ENCODE measurements around the gene LYSMD3. TPM values are rescaled to one million over a fixed set of nuclear protein-coding genes. Genes with fewer than 3 reads are reported as not detected.

Gene LYSMD3
- total and polyA plus RNA-seq, 2 donors from 2014 or later: 7.3 to 18.7 TPM

- FAIRE-seq (no peak), DNase-seq (no peak)
- intact Hi-C loops (cut with DNase I): no loop called here
- no peak overlapping the region for H3K27ac ChIP-seq (ENCODE audit: low read depth in 2 of 2, low read length in 2 of 2)
- no peak for TF ChIP-seq CTCF (IDR thresholded peaks at IDR 0.05; ENCODE audit: borderline replicate concordance, extremely low read depth, insufficient read depth)
- peaks cover 0 to 5% (median 0%) of the 10 kb centered on the region in 3 donors for H3K9me3 ChIP-seq (ENCODE audit: control insufficient read depth in 2 of 3, insufficient read depth in 1 of 3, low read length in 3 of 3)
- no peaks in the 10 kb centered on the region for H3K4me1 ChIP-seq (ENCODE audit: control insufficient read depth in 2 of 3, insufficient read depth in 2 of 3, low read depth in 1 of 3, low read length in 3 of 3)
- H3K27me3 ChIP-seq (ENCODE audit: control insufficient read depth, insufficient read depth, low read length): no peaks in the 10 kb centered on the region
- H3K36me3 ChIP-seq (ENCODE audit: control insufficient read depth in 2 of 3, insufficient read depth in 3 of 3, low read length in 3 of 3): no peaks in the 10 kb centered on the region
- H3K9ac ChIP-seq (ENCODE audit: low read length in 3 of 3): no peak overlapping the region
- no peak overlapping the region for H3K4me3 ChIP-seq (ENCODE audit: low read length in 3 of 3)
Observed at GRCh38 chr5:90571147-90571773, 41.9 kb upstream of the LYSMD3 start.

- H3K36me3 ChIP-seq (ENCODE audit: control insufficient read depth in 2 of 3, insufficient read depth in 3 of 3, low read length in 3 of 3): no peaks in the 10 kb centered on the region
- H3K9ac ChIP-seq (ENCODE audit: low read length in 3 of 3): no peak overlapping the region
- FAIRE-seq (no peak), DNase-seq (no peak)
- H3K4me3 ChIP-seq (ENCODE audit: low read length in 3 of 3): no peak overlapping the region
- peaks cover 0 to 5% (median 0%) of the 10 kb centered on the region in 3 donors for H3K9me3 ChIP-seq (ENCODE audit: control insufficient read depth in 2 of 3, insufficient read depth in 1 of 3, low read length in 3 of 3)
- intact Hi-C loops (cut with DNase I): no loop called here
- H3K27me3 ChIP-seq (ENCODE audit: control insufficient read depth, insufficient read depth, low read length): no peaks in the 10 kb centered on the region
- no peak for TF ChIP-seq CTCF (IDR thresholded peaks at IDR 0.05; ENCODE audit: borderline replicate concordance, extremely low read depth, insufficient read depth)
- no peak overlapping the region for H3K27ac ChIP-seq (ENCODE audit: low read depth in 2 of 2, low read length in 2 of 2)
- no peaks in the 10 kb centered on the region for H3K4me1 ChIP-seq (ENCODE audit: control insufficient read depth in 2 of 3, insufficient read depth in 2 of 3, low read depth in 1 of 3, low read length in 3 of 3)
Observed at GRCh38 chr5:90570034-90570433, 40.6 kb upstream of the LYSMD3 start.

GRCh38 chr5:90569084-90569483, 39.7 kb upstream of the LYSMD3 start:
- Histone ChIP-seq H3K27me3 (ENCODE audit: control insufficient read depth, insufficient read depth, low read length) (no peaks in the 10 kb centered on the region), H3K27ac (ENCODE audit: low read depth in 2 of 2, low read length in 2 of 2) (no peak overlapping the region), H3K9me3 (ENCODE audit: control insufficient read depth in 2 of 3, insufficient read depth in 1 of 3, low read length in 3 of 3) (peaks cover 0 to 5% (median 0%) of the 10 kb centered on the region in 3 donors), H3K36me3 (ENCODE audit: control insufficient read depth in 2 of 3, insufficient read depth in 3 of 3, low read length in 3 of 3) (no peaks in the 10 kb centered on the region), H3K9ac (ENCODE audit: low read length in 3 of 3) (no peak overlapping the region), H3K4me3 (ENCODE audit: low read length in 3 of 3) (no peak overlapping the region), H3K4me1 (ENCODE audit: control insufficient read depth in 2 of 3, insufficient read depth in 2 of 3, low read depth in 1 of 3, low read length in 3 of 3) (no peaks in the 10 kb centered on the region)
- TF ChIP-seq CTCF (IDR thresholded peaks at IDR 0.05; ENCODE audit: borderline replicate concordance, extremely low read depth, insufficient read depth): no peak
- intact Hi-C loops (cut with DNase I): no loop called here
- DNase-seq: no peak
- no peak for FAIRE-seq

GRCh38 chr5:90565491-90565890, 36.1 kb upstream of the LYSMD3 start:
- H3K4me3 ChIP-seq (ENCODE audit: low read length in 3 of 3): no peak overlapping the region

More at GRCh38 chr5:90565491-90565890, 36.1 kb upstream of the LYSMD3 start:
- no peak for DNase-seq
- no peaks in the 10 kb centered on the region for H3K27me3 ChIP-seq (ENCODE audit: control insufficient read depth, insufficient read depth, low read length)
- H3K9ac ChIP-seq (ENCODE audit: low read length in 3 of 3): no peak overlapping the region
- no peak for TF ChIP-seq CTCF (IDR thresholded peaks at IDR 0.05; ENCODE audit: borderline replicate concordance, extremely low read depth, insufficient read depth)
- peaks cover 0 to 3% (median 0%) of the 10 kb centered on the region in 3 donors for H3K9me3 ChIP-seq (ENCODE audit: control insufficient read depth in 2 of 3, insufficient read depth in 1 of 3, low read length in 3 of 3)
- no peak overlapping the region for H3K27ac ChIP-seq (ENCODE audit: low read depth in 2 of 2, low read length in 2 of 2)
- no peak for FAIRE-seq
- intact Hi-C loops (cut with DNase I): no loop called here
- H3K36me3 ChIP-seq (ENCODE audit: control insufficient read depth in 2 of 3, insufficient read depth in 3 of 3, low read length in 3 of 3): no peaks in the 10 kb centered on the region
- no peaks in the 10 kb centered on the region for H3K4me1 ChIP-seq (ENCODE audit: control insufficient read depth in 2 of 3, insufficient read depth in 2 of 3, low read depth in 1 of 3, low read length in 3 of 3)
